BLaER1 (cell line): ENCODE results near the gene MT1HL1.
A peak's percentile ranks its signal among the peaks of the same experiment; 100 is the strongest.

Experiments
- H3K27ac ChIP-seq: shearing (Covaris generic); formaldehyde crosslinking; 2 replicates; pipeline ENCODE4 v1.8.1; 2022
- H3K27me3 ChIP-seq: shearing (Covaris generic); formaldehyde crosslinking; 2 replicates; pipeline ENCODE4 v1.8.1; 2022
- H3K36me3 ChIP-seq: shearing (Covaris generic); formaldehyde crosslinking; 2 replicates; pipeline ENCODE4 v1.8.1; 2022
- H3K4me1 ChIP-seq: shearing (Covaris generic); formaldehyde crosslinking; 2 replicates; pipeline ENCODE4 v1.8.1; 2022
- H3K4me2 ChIP-seq: shearing (Covaris generic); formaldehyde crosslinking; 2 replicates; pipeline ENCODE4 v1.8.1; 2022
- H3K4me3 ChIP-seq: shearing (Covaris generic); formaldehyde crosslinking; 2 replicates; pipeline ENCODE4 v1.8.1; 2022
- H3K9ac ChIP-seq: shearing (Covaris generic); formaldehyde crosslinking; 2 replicates; pipeline ENCODE4 v1.8.1; 2022
- H3K9me3 ChIP-seq: shearing (Covaris generic); formaldehyde crosslinking; 2 replicates; pipeline ENCODE4 v1.8.1; 2022
- H4K20me1 ChIP-seq: shearing (Covaris generic); formaldehyde crosslinking; 2 replicates; pipeline ENCODE4 v1.8.1; 2022
- Cebpa-rat ChIP-seq: shearing (Covaris generic); IDR thresholded peaks from 2 replicates; pipeline ENCODE4 v1.8.1; 2022

Gene MT1HL1

DNA sequence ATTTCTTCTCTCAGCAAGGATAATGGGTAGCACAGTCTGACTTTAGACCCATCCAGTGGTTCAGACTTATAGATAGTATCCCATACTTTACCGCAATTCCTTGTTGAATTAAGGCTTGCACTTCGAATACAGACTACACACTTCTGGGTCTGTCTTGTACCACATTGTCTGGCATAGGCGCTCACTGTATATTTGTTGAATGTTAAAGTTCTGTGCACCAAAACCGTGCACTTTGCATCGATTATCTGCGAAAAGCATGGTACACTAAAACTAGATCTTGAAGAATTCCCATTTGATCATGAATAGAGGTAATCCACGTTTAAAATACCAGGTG, 37.2 kb upstream of the MT1HL1 start:
- Histone ChIP-seq H3K36me3 (no peaks in the 10 kb centered on the region), H3K4me2 (no peak overlapping the region), H4K20me1 (no peaks in the 10 kb centered on the region), H3K4me3 (no peak overlapping the region), H3K9me3 (peaks cover 21% of the 10 kb centered on the region), H3K27ac (no peak overlapping the region), H3K27me3 (no peaks in the 10 kb centered on the region), H3K9ac (no peak overlapping the region), H3K4me1 (no peaks in the 10 kb centered on the region)
- TF ChIP-seq Cebpa-rat, result peak; percentile 80; the same call in 1 of the 2 replicates

- no peak for TF ChIP-seq Cebpa-rat
- no peaks in the 10 kb centered on the region for H3K4me1 ChIP-seq
- no peaks in the 10 kb centered on the region for H4K20me1 ChIP-seq
- H3K36me3 ChIP-seq, result no peaks in the 10 kb centered on the region
- H3K9ac ChIP-seq, result no peak overlapping the region
- no peak overlapping the region for H3K27ac ChIP-seq
- no peak overlapping the region for H3K4me2 ChIP-seq
- H3K4me3 ChIP-seq, result no peak overlapping the region
- peaks cover 21% of the 10 kb centered on the region for H3K9me3 ChIP-seq
- no peaks in the 10 kb centered on the region for H3K27me3 ChIP-seq
Observed at GRCh38 chr1:237040823-237041222, 36.6 kb upstream of the MT1HL1 start.

GRCh38 chr1:237038211-237038610, 34.0 kb upstream of the MT1HL1 start:
- Histone ChIP-seq H3K9me3 (peaks cover 17% of the 10 kb centered on the region), H3K27me3 (no peaks in the 10 kb centered on the region), H3K4me3 (no peak overlapping the region), H3K27ac (no peak overlapping the region), H3K36me3 (no peaks in the 10 kb centered on the region), H3K4me1 (no peaks in the 10 kb centered on the region), H3K4me2 (no peak overlapping the region), H3K9ac (no peak overlapping the region), H4K20me1 (no peaks in the 10 kb centered on the region)
- no peak for TF ChIP-seq Cebpa-rat

GRCh38 chr1:237035759-237036158, 31.5 kb upstream of the MT1HL1 start:
- Histone ChIP-seq H3K27me3 (no peaks in the 10 kb centered on the region), H3K4me3 (no peak overlapping the region), H3K36me3 (no peaks in the 10 kb centered on the region), H3K27ac (no peak overlapping the region), H3K4me2 (no peak overlapping the region), H4K20me1 (no peaks in the 10 kb centered on the region), H3K4me1 (peaks cover 7% of the 10 kb centered on the region), H3K9ac (no peak overlapping the region), H3K9me3 (no peaks in the 10 kb centered on the region)
- TF ChIP-seq Cebpa-rat, result no peak

GRCh38 chr1:237033804-237034203, 29.6 kb upstream of the MT1HL1 start:
- no peak for TF ChIP-seq Cebpa-rat
- Histone ChIP-seq H3K27me3 (no peaks in the 10 kb centered on the region), H3K27ac (no peak overlapping the region), H3K4me3 (no peak overlapping the region), H3K4me2 (no peak overlapping the region), H3K4me1 (peaks cover 7% of the 10 kb centered on the region), H3K9me3 (no peaks in the 10 kb centered on the region), H3K36me3 (no peaks in the 10 kb centered on the region), H4K20me1 (no peaks in the 10 kb centered on the region), H3K9ac (no peak overlapping the region)

GRCh38 chr1:237033061-237033460, 28.8 kb upstream of the MT1HL1 start:
- Histone ChIP-seq H3K4me1 (peaks cover 7% of the 10 kb centered on the region), H3K4me2 (no peak overlapping the region), H3K27me3 (no peaks in the 10 kb centered on the region), H3K27ac (no peak overlapping the region), H4K20me1 (no peaks in the 10 kb centered on the region), H3K4me3 (no peak overlapping the region), H3K36me3 (no peaks in the 10 kb centered on the region), H3K9ac (no peak overlapping the region), H3K9me3 (no peaks in the 10 kb centered on the region)
- TF ChIP-seq Cebpa-rat, result no peak

GRCh38 chr1:237032029-237032428, 27.8 kb upstream of the MT1HL1 start:
- H3K9ac ChIP-seq, result no peak overlapping the region
- no peak for TF ChIP-seq Cebpa-rat
- H3K27me3 ChIP-seq, result no peaks in the 10 kb centered on the region
- no peaks in the 10 kb centered on the region for H4K20me1 ChIP-seq
- no peak overlapping the region for H3K27ac ChIP-seq
- H3K4me3 ChIP-seq, result no peak overlapping the region
- H3K4me1 ChIP-seq, result peaks cover 7% of the 10 kb centered on the region
- H3K36me3 ChIP-seq, result no peaks in the 10 kb centered on the region
- H3K4me2 ChIP-seq, result no peak overlapping the region; the same call in 1 of the 2 replicates
- no peaks in the 10 kb centered on the region for H3K9me3 ChIP-seq

- Histone ChIP-seq H3K36me3 (no peaks in the 10 kb centered on the region), H3K4me3 (no peak overlapping the region), H3K4me1 (peaks cover 7% of the 10 kb centered on the region), H3K9ac (no peak overlapping the region), H3K9me3 (no peaks in the 10 kb centered on the region), H3K27ac (no peak overlapping the region), H3K27me3 (no peaks in the 10 kb centered on the region), H3K4me2 (no peak overlapping the region; the same call in 1 of the 2 replicates), H4K20me1 (no peaks in the 10 kb centered on the region)
- TF ChIP-seq Cebpa-rat, result no peak
Observed at GRCh38 chr1:237031480-237031879, 27.2 kb upstream of the MT1HL1 start.

DNA sequence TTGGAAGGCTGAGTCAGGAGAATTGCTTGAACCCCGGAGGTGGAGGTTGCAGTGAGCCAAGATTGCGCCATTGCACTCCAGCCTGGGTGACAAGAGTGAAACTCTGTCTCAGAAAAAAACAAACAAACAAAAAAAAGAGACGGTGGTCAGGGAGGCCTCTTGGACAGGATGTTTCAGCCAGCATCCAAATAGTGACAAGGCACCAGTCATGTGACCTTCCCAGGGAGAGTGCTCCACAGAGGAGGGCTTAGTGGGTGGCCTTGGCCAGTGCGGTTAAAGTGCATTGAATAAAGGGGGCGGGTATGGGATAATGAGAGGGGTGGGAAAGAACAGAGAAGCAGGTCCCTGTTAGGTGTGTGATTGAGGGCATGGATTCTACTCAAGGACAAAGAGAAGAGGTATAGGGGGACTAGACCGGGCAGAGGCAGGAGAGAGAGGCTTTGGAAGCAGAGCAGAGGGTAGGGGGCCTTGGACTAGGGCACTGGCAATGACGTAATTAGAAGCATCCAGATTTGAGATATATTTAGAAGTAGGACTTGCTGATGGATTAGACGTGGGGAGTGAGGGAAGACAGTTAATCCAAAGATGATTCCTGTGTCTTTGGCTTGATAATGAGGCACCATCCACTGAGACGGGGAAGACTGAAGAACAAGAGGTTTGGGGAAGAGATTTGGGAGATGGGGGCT, 25.8 kb upstream of the MT1HL1 start:
- H3K27me3 ChIP-seq, result no peaks in the 10 kb centered on the region
- no peak overlapping the region for H3K4me2 ChIP-seq
- TF ChIP-seq Cebpa-rat, result no peak
- H3K9ac ChIP-seq, result no peak overlapping the region
- H4K20me1 ChIP-seq, result no peaks in the 10 kb centered on the region
- no peaks in the 10 kb centered on the region for H3K36me3 ChIP-seq
- H3K4me3 ChIP-seq, result no peak overlapping the region
- H3K27ac ChIP-seq, result no peak overlapping the region
- no peaks in the 10 kb centered on the region for H3K9me3 ChIP-seq
- H3K4me1 ChIP-seq, result peaks cover 7% of the 10 kb centered on the region

DNA sequence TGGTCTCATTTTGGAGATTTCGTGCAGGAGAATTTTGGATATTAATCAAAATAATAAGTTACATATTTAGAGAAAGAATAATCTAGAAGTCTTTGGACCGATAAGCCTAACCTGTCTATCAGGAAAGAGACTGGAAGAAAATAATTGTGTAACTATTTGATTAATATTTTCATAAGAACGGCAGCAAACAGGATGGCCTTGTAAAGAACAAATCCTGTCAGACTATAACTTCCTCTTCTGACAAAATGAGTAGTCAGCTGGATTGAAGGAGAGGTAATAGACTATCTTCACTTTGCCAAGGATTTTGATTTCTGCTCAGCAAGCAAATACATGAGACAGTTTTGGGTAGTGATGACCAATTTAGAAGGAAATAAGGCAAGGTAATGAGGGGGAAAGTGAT, 25.0 kb upstream of the MT1HL1 start:
- Histone ChIP-seq H3K4me1 (peaks cover 7% of the 10 kb centered on the region), H3K4me2 (no peak overlapping the region), H3K4me3 (no peak overlapping the region), H3K36me3 (no peaks in the 10 kb centered on the region), H3K9ac (no peak overlapping the region), H4K20me1 (no peaks in the 10 kb centered on the region), H3K27ac (no peak overlapping the region), H3K9me3 (no peaks in the 10 kb centered on the region), H3K27me3 (no peaks in the 10 kb centered on the region)
- TF ChIP-seq Cebpa-rat, result no peak
